HG02571 (cell line): ENCODE data around the gene RAB9B.
A peak's percentile ranks its signal among the peaks of the same experiment; 100 is the strongest.
"Not testable (repeated sequence)": the region's sequence is repeated elsewhere in the genome, so short reads cannot be mapped to it uniquely, and the experiment has no call there.

Experiments used
- ATAC-seq: cut with Tn5 transposase; IDR thresholded peaks from one replicate; pipeline ENCODE4 v1.9.1; 2021; ENCODE audit warnings: mild to moderate bottlenecking, moderate library complexity; ENCODE audit not compliant: unreplicated experiment

RAB9B gene

DNA sequence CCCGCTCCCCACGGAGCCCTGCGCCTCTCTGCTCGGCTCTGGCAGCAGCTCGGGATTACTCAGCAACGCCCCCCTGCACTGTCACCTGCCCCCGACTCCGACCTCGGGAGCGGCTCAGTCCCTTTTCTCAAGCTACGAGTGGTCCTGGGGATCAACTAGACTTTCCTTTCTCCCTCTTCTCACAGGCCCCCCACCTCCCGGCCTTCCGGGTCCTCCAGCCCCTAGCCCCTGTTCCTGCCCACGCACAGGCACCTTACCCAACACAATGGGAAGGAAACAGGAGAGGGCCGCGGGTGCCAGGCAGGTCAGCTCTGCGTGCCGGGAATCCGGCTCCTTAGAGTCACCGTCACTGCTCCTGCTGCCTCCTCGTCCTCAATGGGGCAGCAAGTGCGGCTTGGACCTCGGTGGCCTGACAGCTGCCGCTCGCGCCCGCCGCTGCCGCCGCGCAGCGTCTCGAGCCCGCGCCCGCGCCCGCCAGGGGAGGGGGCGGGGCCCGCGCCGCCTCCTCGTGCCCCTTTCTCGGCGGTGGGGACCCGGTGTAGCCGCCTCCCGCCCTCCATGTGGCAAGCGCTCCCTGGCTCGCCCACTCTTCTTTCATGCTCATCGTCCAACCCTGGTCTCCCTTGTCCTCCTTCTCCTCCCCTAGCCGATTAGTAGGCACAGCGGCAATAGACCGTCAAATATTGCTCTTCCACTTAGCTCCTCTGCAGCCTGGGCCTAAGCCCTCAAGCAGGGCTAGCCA, at the start of gene RAB9B:
TSS of gene RAB9B (minus strand) at position 455 of the 742 bp plus-strand sequence. CDS start 6,473 bp downstream, outside the sequence.
- peak; percentile 88 for ATAC-seq

GRCh38 chrX:103879339-103879738, 47.3 kb upstream of the RAB9B start:
- no peak for ATAC-seq

- no peak for ATAC-seq
Measured at GRCh38 chrX:103878466-103879122, 46.5 kb upstream of the RAB9B start.

DNA sequence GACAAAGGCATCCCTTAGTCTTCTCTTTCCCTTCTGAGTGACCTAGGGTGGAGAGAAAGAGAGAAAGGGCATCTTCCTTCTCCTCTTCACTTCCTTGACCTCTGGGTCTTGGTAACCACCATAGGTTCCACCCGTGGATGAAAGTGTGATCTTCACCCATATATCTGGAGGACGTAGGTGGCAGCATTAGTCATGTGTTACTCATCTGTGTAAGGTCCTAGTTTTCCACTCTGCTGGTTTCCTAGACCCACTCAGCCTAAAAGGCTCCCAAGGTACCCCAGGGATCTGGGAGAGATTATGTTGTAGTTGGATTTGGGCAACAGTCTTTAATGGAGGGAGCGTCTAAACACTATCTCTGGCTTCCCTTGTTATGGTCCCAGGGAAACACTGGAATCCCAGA, 45.5 kb upstream of the RAB9B start:
- no peak for ATAC-seq

- ATAC-seq: no peak
Measured at GRCh38 chrX:103864886-103865534, 33.0 kb upstream of the RAB9B start.

DNA sequence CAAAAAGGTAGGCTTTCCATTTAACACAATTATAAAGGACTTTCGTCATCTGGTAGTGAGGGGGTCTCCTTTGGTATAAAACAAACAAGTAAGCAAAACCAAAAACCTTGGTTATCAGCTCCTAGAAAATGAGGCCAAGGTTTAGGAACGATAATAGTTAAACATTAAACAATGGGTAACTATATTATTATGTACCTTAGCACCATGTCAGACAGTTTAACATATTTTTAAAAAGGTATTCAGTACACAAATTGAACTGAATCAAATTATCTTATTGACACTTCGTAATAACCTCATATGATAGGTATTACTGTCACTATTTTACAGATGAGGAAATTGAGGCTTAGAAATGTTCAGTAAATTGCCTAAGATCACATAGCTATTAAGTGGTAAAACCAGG, 32.1 kb upstream of the RAB9B start:
- no peak for ATAC-seq

- no peak for ATAC-seq
Measured at GRCh38 chrX:103861200-103861599, 29.1 kb upstream of the RAB9B start.

- no peak for ATAC-seq
Measured at GRCh38 chrX:103849558-103849957, 17.5 kb upstream of the RAB9B start.

DNA sequence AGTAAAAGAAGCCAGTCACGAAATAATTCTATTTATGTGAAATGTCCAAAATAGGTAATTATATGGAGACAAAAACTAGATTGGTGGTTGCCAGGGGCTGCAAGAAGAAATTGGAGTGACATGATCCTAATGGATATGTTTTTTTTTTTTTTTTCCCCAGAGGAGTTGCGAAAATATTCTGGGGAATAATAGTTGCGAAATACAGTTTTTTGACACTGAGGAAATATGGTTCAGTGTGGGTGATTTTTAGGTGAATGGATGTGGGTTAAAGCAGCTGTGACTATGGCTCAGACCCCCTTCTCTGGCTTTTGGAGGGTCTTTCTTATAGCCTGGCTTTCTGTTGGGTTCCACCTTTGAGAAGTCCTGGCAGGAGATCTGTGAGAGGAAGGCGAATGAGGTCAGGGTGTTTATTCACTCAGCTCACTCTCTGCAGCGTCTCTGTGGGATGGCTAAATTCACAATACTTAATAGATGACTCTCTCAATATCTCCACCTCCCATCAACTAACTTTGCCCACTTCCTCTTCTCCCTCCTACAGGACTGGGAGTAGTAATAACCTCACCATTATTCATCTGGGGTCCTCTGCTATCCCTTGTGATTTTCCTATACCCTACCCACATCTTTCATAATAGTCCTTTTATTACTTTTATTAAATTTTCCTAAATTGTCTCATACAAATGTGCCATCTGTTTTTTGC, 15.3 kb upstream of the RAB9B start:
- no peak for ATAC-seq

GRCh38 chrX:103846386-103846785, 14.3 kb upstream of the RAB9B start:
- no peak for ATAC-seq

DNA sequence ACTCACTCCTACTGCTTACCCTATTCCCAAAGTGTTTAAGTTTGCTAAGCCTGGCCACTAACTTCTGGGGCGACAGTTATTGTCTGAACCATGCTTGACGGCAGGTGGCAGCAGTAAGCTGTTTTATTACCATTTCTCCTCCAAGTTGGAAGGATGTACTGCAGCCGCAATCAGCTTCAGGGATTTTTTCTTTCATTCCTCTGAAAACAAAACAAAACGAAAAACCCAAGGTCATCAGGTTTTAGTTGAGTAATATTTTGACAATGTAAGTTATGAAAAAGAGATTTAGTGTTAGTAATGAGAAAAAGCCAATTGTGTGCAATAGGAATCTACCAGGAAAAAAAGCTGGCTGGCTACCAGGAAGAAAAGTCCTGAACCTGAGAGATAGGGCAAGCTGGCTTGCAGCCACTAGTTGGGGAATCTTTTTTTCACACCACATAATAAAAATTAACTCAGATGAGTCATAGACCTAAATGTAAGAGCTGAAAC, 13.2 kb upstream of the RAB9B start:
- ATAC-seq: peak; percentile 72

GRCh38 chrX:103839404-103839803, 7.3 kb upstream of the RAB9B start:
- no peak for ATAC-seq

GRCh38 chrX:103831342-103831802, 685 bp downstream of the RAB9B start:
- ATAC-seq: no peak

GRCh38 chrX:103830848-103831247, 1.2 kb downstream of the RAB9B start:
- ATAC-seq: no peak

GRCh38 chrX:103828529-103828928, 3.5 kb downstream of the RAB9B start:
- ATAC-seq: no peak

GRCh38 chrX:103825881-103826280, 6.2 kb downstream of the RAB9B start:
- ATAC-seq: no peak

DNA sequence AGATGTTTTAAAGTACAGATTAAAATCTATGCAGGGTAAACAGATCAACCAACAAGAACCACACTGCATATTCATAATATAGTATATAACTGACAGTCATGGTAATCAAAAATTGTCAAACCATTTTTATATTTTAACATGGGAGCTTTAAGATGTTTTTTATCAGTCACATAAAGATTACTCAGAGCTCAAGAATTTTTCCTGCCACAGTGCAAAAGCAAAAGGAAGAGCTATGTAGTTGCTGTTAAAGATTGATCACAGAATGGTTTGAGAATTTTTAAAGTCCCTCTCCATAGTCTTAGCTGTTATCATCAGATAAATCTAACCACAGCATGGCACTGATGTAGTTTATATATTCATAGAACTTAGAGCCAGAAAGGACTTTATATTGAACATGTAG, 8.5 kb downstream of the RAB9B start:
- no peak for ATAC-seq

GRCh38 chrX:103820802-103821201, 11.3 kb downstream of the RAB9B start:
- ATAC-seq: not testable (repeated sequence)

GRCh38 chrX:103818842-103819619, 13.0 kb downstream of the RAB9B start:
- no peak for ATAC-seq

- ATAC-seq: no peak
Measured at GRCh38 chrX:103817502-103817901, 14.6 kb downstream of the RAB9B start.
